Measurements from ENCODE around the gene ANGPTL2.

The ANGPTL2 gene

DNA sequence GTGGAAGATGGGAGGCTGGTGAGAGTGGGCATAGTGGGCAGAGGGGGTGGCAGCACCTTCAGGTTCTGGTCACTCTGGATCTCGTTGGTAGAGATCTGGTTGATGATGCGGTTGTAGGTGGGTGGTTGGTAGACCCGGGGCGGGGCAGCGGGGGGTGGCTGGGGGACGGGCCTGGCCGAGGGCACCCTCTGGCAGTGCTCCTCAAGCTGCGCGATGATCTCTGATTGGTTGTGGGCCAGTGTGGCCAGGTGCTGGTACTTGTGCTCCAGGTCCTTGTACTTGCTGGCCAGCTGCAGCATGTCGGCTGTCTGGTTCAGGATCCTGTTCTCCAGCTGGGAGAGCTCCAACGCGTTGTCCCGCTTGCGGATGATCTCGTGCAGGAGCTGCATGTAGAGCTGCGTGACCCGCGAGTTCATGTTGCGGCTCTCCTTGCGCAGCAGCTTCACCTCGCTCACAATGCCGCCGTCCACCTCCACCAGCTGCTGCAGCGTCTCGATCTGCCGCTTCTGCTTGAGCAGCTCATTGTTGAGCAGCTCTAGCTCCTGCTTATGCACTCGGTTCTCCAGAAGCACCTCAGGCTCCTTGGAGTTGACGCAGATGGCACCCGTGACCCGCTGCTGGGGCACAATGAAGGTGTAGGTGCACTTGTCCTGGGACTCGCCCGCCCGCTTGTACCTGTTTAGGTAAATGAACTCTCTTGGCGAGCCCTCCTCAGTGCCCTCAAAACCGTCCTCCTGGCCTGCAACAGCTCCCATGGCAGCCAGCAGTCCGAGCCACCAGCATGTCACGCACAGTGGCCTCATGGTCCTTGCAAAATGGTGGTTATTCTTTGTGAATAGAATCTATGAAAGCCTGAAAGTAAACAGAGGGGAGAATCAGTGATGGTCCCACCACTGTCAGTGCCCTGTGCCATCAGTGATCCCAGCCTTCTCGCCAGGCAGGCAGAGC is 14.2 kb downstream of the ANGPTL2 start:
- TF ChIP-seq, protein P1, sequence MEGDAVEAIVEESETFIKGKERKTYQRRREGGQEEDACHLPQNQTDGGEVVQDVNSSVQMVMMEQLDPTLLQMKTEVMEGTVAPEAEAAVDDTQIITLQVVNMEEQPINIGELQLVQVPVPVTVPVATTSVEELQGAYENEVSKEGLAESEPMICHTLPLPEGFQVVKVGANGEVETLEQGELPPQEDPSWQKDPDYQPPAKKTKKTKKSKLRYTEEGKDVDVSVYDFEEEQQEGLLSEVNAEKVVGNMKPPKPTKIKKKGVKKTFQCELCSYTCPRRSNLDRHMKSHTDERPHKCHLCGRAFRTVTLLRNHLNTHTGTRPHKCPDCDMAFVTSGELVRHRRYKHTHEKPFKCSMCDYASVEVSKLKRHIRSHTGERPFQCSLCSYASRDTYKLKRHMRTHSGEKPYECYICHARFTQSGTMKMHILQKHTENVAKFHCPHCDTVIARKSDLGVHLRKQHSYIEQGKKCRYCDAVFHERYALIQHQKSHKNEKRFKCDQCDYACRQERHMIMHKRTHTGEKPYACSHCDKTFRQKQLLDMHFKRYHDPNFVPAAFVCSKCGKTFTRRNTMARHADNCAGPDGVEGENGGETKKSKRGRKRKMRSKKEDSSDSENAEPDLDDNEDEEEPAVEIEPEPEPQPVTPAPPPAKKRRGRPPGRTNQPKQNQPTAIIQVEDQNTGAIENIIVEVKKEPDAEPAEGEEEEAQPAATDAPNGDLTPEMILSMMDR (IDR thresholded peaks at IDR 0.05; ENCODE audit: low read depth, low read length) = no peak
- no peak for DNase-seq (ENCODE audit: extremely low read depth, low read depth)

DNA sequence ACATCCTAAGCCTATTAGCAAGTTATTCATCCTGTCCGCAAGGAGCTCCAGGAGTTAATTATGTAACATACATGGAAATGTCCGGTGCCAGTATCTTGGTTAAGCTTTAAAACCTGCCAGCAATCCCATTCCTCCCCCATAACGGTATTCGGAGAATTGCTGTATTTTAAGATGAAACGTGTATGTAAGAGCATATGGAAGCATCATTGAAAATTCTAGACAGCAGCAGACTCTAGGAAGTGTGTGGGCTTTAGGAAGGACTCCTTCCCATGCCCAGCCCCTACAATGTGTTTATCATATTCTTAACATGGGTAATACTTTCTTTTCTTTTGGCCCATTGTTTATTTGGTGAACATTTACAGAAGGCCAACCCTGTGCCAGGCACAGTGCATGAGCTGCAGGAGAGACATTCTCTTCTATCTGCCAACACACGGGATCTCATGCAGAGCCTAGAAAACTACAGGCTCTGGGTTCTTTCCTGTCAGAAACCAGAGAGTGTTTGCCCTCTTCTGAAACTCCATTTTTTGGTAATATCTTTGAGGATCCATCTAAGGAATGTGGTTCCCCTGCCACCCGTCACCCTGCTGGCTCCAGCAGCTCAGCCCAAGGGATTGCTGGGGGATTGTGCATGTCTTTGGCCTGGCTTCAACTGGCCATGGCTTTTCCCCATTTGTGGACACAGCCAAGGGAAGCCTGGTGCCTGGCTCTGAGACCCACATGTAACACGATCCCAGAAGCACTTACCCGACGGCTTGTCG is 15.1 kb downstream of the ANGPTL2 start:
- no peak for DNase-seq (ENCODE audit: extremely low read depth, low read depth)
- TF ChIP-seq, protein P1 (IDR thresholded peaks at IDR 0.05; ENCODE audit: low read depth, low read length) = no peak

DNA sequence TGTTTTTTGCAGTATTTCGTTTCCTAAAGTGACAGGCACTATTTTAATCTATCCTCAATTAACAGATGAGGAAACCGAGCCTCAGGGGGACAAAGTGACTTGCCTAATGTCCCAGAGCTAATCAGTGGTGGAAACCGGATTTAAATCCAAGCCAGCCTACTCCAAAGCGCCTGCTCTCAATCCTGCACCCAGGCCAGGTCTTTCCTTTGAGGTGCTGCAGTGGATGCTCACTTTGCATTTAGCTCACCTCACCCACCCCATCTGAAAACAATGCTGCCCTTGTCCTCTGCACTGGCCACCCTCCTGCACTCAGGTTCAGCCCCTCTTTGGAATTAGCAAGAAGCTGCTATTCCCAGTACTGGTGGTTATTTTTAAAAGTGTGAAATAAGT is 16.0 kb downstream of the ANGPTL2 start:
- TF ChIP-seq, protein P1 (IDR thresholded peaks at IDR 0.05; ENCODE audit: low read depth, low read length) = no peak
- DNase-seq (ENCODE audit: extremely low read depth, low read depth) = no peak

DNA sequence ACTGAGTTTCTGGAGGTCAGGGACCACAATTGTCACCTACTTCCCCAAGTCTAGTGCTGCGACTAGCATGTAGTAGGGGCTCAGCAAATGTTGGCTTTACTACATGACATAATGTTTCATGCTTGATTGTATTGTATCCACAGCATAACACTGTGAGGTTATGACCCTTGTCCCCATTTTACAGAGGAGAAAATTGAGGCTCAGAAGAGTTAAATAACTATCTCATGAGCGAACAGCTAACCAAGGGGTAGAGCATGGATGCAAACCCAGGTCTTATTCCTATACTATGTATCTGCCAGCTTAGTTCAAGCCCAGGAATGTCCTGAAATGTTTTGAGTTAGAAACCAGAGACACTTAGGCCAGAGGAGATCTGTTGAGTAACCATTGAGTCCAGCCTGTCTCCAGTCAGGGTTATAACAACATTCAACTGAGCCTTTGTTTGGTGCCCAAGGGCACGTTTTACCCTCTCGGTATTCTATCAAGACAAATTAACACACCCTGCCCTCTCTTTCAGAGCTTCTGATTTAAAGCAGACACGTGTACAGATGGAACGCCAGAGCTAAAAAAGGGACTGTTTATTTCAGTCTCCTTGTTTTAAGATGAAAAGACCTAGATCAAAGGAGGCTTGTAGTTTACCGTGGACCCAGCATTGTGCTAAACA is 16.5 kb downstream of the ANGPTL2 start:
- TF ChIP-seq, protein P1 (IDR thresholded peaks at IDR 0.05; ENCODE audit: low read depth, low read length) = no peak

DNA sequence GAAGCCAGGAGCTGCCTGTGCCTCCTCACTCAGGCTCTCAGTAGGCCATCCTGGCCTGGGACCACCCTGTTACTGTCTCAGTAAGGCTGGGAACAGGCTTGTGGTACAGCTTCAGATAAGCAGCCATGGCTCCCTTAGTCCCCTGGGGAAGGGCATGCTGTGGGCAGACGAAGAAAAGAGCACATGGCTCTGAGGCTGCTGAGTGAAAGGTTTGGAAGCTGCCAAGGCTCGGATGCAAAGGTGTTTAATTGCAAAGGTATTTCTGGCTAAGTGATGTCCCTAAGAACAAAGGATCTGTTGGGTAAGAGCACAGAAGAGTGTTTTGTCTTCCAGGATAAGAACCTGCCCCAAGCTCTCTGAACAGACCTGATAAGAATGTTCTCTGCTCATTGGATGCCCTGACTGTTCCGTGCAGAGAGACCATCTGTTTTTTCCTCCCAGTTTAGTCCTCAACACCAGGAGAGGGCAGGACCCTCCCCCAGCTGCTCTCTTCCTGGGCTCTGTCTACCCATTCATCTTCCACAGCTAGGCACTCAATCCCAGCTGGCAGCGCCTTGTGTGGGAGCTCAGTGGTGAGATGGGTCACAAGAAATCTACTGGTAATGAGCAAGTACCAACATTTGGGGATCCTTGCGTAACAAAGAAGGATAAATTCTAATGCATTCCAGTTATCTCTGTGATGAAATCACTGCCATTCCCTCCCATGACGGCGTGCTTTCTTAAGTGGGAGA is 17.7 kb downstream of the ANGPTL2 start:
- TF ChIP-seq, protein P1 (IDR thresholded peaks at IDR 0.05; ENCODE audit: low read depth, low read length) = no peak
- no peak for DNase-seq (ENCODE audit: extremely low read depth, low read depth)

More for the DNA sequence above, 16.5 kb downstream of the ANGPTL2 start:
- DNase-seq (ENCODE audit: extremely low read depth, low read depth) = no peak

DNA sequence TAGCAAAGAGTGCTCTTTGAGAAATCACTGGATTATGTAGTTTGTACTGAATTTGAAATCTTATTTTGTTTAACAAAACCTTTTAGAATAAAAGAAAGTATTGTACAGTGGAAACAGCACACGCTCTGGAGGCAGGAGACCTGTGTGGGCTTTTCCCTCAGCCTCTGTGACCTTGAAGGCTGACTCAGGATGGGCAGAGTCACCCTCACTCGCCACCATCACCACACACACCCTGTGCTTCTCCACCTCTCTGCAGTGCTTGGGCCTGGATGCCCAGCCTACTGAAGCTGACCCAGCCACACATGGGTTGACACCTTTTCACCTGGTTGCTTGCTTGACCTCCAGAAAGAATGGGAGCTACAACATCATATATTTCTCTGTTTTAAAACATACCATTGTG is 19.6 kb downstream of the ANGPTL2 start:
- no peak for DNase-seq (ENCODE audit: extremely low read depth, low read depth)
- TF ChIP-seq, protein P1 (IDR thresholded peaks at IDR 0.05; ENCODE audit: low read depth, low read length) = no peak

Data from AG09319 (cell line).